GM10266 (cell line): ENCODE results near the gene CAP1.
A peak's percentile ranks its signal among the peaks of the same experiment; 100 is the strongest.
"Not testable (repeated sequence)": the region's sequence is repeated elsewhere in the genome, so short reads cannot be mapped to it uniquely, and the experiment has no call there.

Source experiments
- DNase-seq: peaks from one replicate; pipeline ENCODE4 v3.0.0; 2012; ENCODE audit errors: extremely low spot score
- CTCF ChIP-seq: IDR thresholded peaks from 2 replicates; pipeline ENCODE4 v1.5.1; 2012; ENCODE audit warnings: mild to moderate bottlenecking, low read depth; ENCODE audit not compliant: control insufficient read depth, insufficient read depth; ENCODE audit errors: missing control alignments

The CAP1 gene

GRCh38 chr1:40032240-40032891 lies 8.2 kb upstream of the CAP1 start:
- peak; percentile 80 for TF ChIP-seq CTCF
- peak; percentile 53 for DNase-seq

- TF ChIP-seq CTCF: no peak
- DNase-seq: no peak
Observed at GRCh38 chr1:40034869-40035268, 5.7 kb upstream of the CAP1 start.

GRCh38 chr1:40036574-40036973 lies 4.0 kb upstream of the CAP1 start:
- TF ChIP-seq CTCF: no peak
- DNase-seq: no peak

GRCh38 chr1:40037254-40037653 lies 3.3 kb upstream of the CAP1 start:
- not testable (repeated sequence) for DNase-seq

- DNase-seq: no peak
- TF ChIP-seq CTCF: no peak
Observed at GRCh38 chr1:40038697-40039096, 1.8 kb upstream of the CAP1 start.

- peak; percentile 27 for TF ChIP-seq CTCF
- no peak for DNase-seq
Observed at GRCh38 chr1:40039245-40039756, 1.2 kb upstream of the CAP1 start.

- peak; percentile 84 for DNase-seq
- TF ChIP-seq CTCF: no peak
Observed at GRCh38 chr1:40039757-40040510, 595 bp upstream of the CAP1 start.

GRCh38 chr1:40041466-40041838 lies 923 bp downstream of the CAP1 start:
- TF ChIP-seq CTCF: no peak
- DNase-seq: no peak
